Spinal cord (tissue), 10 donors: Measurements from ENCODE around the gene OLA1. TPM values are rescaled to one million over a fixed set of nuclear protein-coding genes. Genes with fewer than 3 reads are reported as not detected.

Experiments used
- DNase-seq, 6 donors: peaks; one replicate each; pipeline versions ENCODE4 v3.0.0 to v3.0.0-alpha.2; 2013 to 2015; ENCODE audit warnings: low spot score in 6 of 6, low read depth in 4 of 6
- H3K27ac ChIP-seq: one replicate; pipeline ENCODE4 v1.5.1; 2013; ENCODE audit warnings: low read depth, low read length, control low read depth
- H3K27me3 ChIP-seq: one replicate; pipeline ENCODE4 v1.6.1; 2013; ENCODE audit warnings: low read length; ENCODE audit not compliant: control insufficient read depth, insufficient read depth
- H3K36me3 ChIP-seq: one replicate; pipeline ENCODE4 v1.6.1; 2013; ENCODE audit warnings: low read length; ENCODE audit not compliant: control insufficient read depth, insufficient read depth
- H3K4me1 ChIP-seq: one replicate; pipeline ENCODE4 v1.6.1; 2013; ENCODE audit warnings: low read length; ENCODE audit not compliant: control insufficient read depth, insufficient read depth
- H3K4me3 ChIP-seq: one replicate; pipeline ENCODE4 v1.5.1; 2013; ENCODE audit warnings: low read depth, low read length, control low read depth
- H3K9me3 ChIP-seq: one replicate; pipeline ENCODE4 v1.6.1; 2013; ENCODE audit warnings: low read length; ENCODE audit not compliant: control insufficient read depth, insufficient read depth
- WGBS: methylation state at CpG from one replicate; pipeline ENCODE4 v1.1.5; 2013; ENCODE audit warnings: missing lambda C conversion rate; ENCODE audit not compliant: insufficient coverage; 5-methylcytosine and 5-hydroxymethylcytosine counted together
- polyA plus RNA-seq, 2 donors: library from polyadenylated mRNA; unstranded; fragments of 120-200 nt; gene quantifications; one replicate each; pipeline ENCODE4 v1.2.1, GENCODE V29; 2013; ENCODE audit not compliant: insufficient read length in 2 of 2
- total RNA-seq, 2 donors: library from RNA; depleted of rRNA in 1 of 2; stranded (reverse); fragments of 120-200 nt in 1 of 2; fragments of >200 nt in 1 of 2; gene quantifications; one replicate each; pipeline versions ENCODE4 v1.2.3 to v1.2.4, GENCODE V29; 2013 to 2014
- donor health status: healthy.

The OLA1 gene
- total and polyA plus RNA-seq, 4 donors: 81.4 to 169 (median 134) TPM

GRCh38 chr2:174211954-174212353 is 36.4 kb downstream of the OLA1 start:
- H3K4me1 ChIP-seq: no peaks in the 10 kb centered on the region
- H3K4me3 ChIP-seq: no peak overlapping the region
- no peaks in the 10 kb centered on the region for H3K36me3 ChIP-seq
- no peak for DNase-seq
- no peak overlapping the region for H3K27ac ChIP-seq
- no peaks in the 10 kb centered on the region for H3K9me3 ChIP-seq
- H3K27me3 ChIP-seq: no peaks in the 10 kb centered on the region

GRCh38 chr2:174210862-174211261 is 37.5 kb downstream of the OLA1 start:
- no peak for DNase-seq
- WGBS: no CpG with 5 or more reads among the region's 2 CpGs
- H3K4me1 ChIP-seq: no peaks in the 10 kb centered on the region
- no peaks in the 10 kb centered on the region for H3K9me3 ChIP-seq
- no peaks in the 10 kb centered on the region for H3K27me3 ChIP-seq
- no peak overlapping the region for H3K27ac ChIP-seq
- no peak overlapping the region for H3K4me3 ChIP-seq
- H3K36me3 ChIP-seq: no peaks in the 10 kb centered on the region

GRCh38 chr2:174209325-174209724 is 39.0 kb downstream of the OLA1 start:
- H3K27me3 ChIP-seq: no peaks in the 10 kb centered on the region
- WGBS: 100% methylated on average over 2 of the region's 2 CpGs

GRCh38 chr2:174208026-174208425 is 40.3 kb downstream of the OLA1 start:
- H3K27ac ChIP-seq: no peak overlapping the region
- H3K9me3 ChIP-seq: no peaks in the 10 kb centered on the region
- H3K27me3 ChIP-seq: no peaks in the 10 kb centered on the region
- no peaks in the 10 kb centered on the region for H3K36me3 ChIP-seq
- H3K4me1 ChIP-seq: no peaks in the 10 kb centered on the region
- no peak for DNase-seq
- 100% methylated on average over 1 of the region's 4 CpGs for WGBS
- no peak overlapping the region for H3K4me3 ChIP-seq

More at GRCh38 chr2:174209325-174209724, 39.0 kb downstream of the OLA1 start:
- H3K9me3 ChIP-seq: no peaks in the 10 kb centered on the region
- H3K36me3 ChIP-seq: no peaks in the 10 kb centered on the region
- H3K4me3 ChIP-seq: no peak overlapping the region
- no peak for DNase-seq
- no peak overlapping the region for H3K27ac ChIP-seq
- H3K4me1 ChIP-seq: no peaks in the 10 kb centered on the region

GRCh38 chr2:174205562-174205961 is 42.8 kb downstream of the OLA1 start:
- no peaks in the 10 kb centered on the region for H3K36me3 ChIP-seq
- H3K4me3 ChIP-seq: no peak overlapping the region
- no peaks in the 10 kb centered on the region for H3K27me3 ChIP-seq
- DNase-seq: no peak
- H3K4me1 ChIP-seq: no peaks in the 10 kb centered on the region
- WGBS: 94% methylated on average over 2 of the region's 2 CpGs
- no peaks in the 10 kb centered on the region for H3K9me3 ChIP-seq
- H3K27ac ChIP-seq: no peak overlapping the region

- H3K27ac ChIP-seq: no peak overlapping the region
- peak in 1 of 6 donors; percentile 51 for DNase-seq
- no peaks in the 10 kb centered on the region for H3K27me3 ChIP-seq
- no peak overlapping the region for H3K4me3 ChIP-seq
- no CpG with 5 or more reads among the region's 4 CpGs for WGBS
- no peaks in the 10 kb centered on the region for H3K4me1 ChIP-seq
- H3K36me3 ChIP-seq: no peaks in the 10 kb centered on the region
- H3K9me3 ChIP-seq: no peaks in the 10 kb centered on the region
Measured at GRCh38 chr2:174202188-174202587, 46.1 kb downstream of the OLA1 start.

GRCh38 chr2:174198846-174199564 is 49.3 kb downstream of the OLA1 start:
- 60% methylated on average over 1 of the region's 2 CpGs for WGBS
- no peaks in the 10 kb centered on the region for H3K27me3 ChIP-seq

GRCh38 chr2:174195253-174195652 is 53.1 kb downstream of the OLA1 start:
- Histone ChIP-seq H3K27ac (no peak overlapping the region), H3K4me1 (no peaks in the 10 kb centered on the region)
- no peak for DNase-seq

More at GRCh38 chr2:174198846-174199564, 49.3 kb downstream of the OLA1 start:
- Histone ChIP-seq H3K36me3 (no peaks in the 10 kb centered on the region), H3K27ac (no peak overlapping the region), H3K4me1 (no peaks in the 10 kb centered on the region), H3K9me3 (no peaks in the 10 kb centered on the region), H3K4me3 (no peak overlapping the region)
- DNase-seq: no peak

GRCh38 chr2:174193737-174194136 is 54.6 kb downstream of the OLA1 start:
- Histone ChIP-seq H3K4me1 (no peaks in the 10 kb centered on the region), H3K27me3 (no peaks in the 10 kb centered on the region), H3K4me3 (no peak overlapping the region), H3K9me3 (no peaks in the 10 kb centered on the region), H3K36me3 (no peaks in the 10 kb centered on the region), H3K27ac (no peak overlapping the region)
- WGBS: 83% methylated on average over 1 of the region's 4 CpGs
- no peak for DNase-seq

More at GRCh38 chr2:174195253-174195652, 53.1 kb downstream of the OLA1 start:
- Histone ChIP-seq H3K4me3 (no peak overlapping the region), H3K36me3 (no peaks in the 10 kb centered on the region), H3K27me3 (no peaks in the 10 kb centered on the region), H3K9me3 (no peaks in the 10 kb centered on the region)

GRCh38 chr2:174192664-174193063 is 55.7 kb downstream of the OLA1 start:
- H3K36me3 ChIP-seq: no peaks in the 10 kb centered on the region
- WGBS: 100% methylated on average over 1 of the region's 4 CpGs
- H3K4me1 ChIP-seq: no peaks in the 10 kb centered on the region
- no peak overlapping the region for H3K4me3 ChIP-seq
- H3K27ac ChIP-seq: no peak overlapping the region
- H3K9me3 ChIP-seq: no peaks in the 10 kb centered on the region
- no peak for DNase-seq
- H3K27me3 ChIP-seq: no peaks in the 10 kb centered on the region
